ENCODE results near the gene MADD.

DNA sequence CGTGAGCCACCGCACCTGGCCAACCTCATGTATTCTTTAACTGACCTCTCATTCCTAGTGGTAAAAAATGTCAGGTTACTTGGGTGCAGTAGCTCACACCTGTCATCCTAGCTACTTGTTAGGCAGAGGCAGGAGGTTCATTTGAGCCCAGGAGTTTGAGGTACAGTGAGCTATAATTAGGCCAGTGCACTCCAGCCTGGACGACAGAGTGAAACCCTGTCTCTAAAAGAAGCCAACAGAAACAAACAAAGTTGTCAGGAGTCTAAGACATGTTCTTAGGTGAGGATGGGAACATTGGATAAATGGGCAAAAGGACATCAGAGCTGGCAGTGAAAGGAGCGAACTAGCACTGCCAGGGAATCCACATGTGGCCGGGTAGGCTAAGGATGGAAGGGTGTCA lies 18.1 kb downstream of the MADD start:
- no peak for TF ChIP-seq EZH2 (IDR thresholded peaks at IDR 0.05; ENCODE audit: insufficient read depth, poor library complexity, severe bottlenecking)
- TF ChIP-seq EZH2phosphoT487 (IDR thresholded peaks at IDR 0.05; ENCODE audit: insufficient read depth, low read depth): no peak
